ENCODE data around the gene PER3.
"Not testable (repeated sequence)": the region's sequence is repeated elsewhere in the genome, so short reads cannot be mapped to it uniquely, and the experiment has no call there.

PER3 gene

GRCh38 chr1:7780976-7781375 is 3.1 kb upstream of the PER3 start:
- no peak for DNase-seq

GRCh38 chr1:7781501-7781900 is 2.6 kb upstream of the PER3 start:
- no peak for DNase-seq

- no peak for DNase-seq
Measured at GRCh38 chr1:7781923-7782495, 2.1 kb upstream of the PER3 start.

GRCh38 chr1:7783178-7783711 is 846 bp upstream of the PER3 start:
- peak; percentile 65 for DNase-seq

GRCh38 chr1:7784492-7785071 is 491 bp downstream of the PER3 start:
- DNase-seq, result no peak

- DNase-seq, result no peak
Measured at GRCh38 chr1:7785108-7785507, 1.0 kb downstream of the PER3 start.

GRCh38 chr1:7786795-7787194 is 2.7 kb downstream of the PER3 start:
- no peak for DNase-seq

GRCh38 chr1:7789828-7790227 is 5.7 kb downstream of the PER3 start:
- DNase-seq, result no peak

GRCh38 chr1:7791027-7791426 is 6.9 kb downstream of the PER3 start:
- not testable (repeated sequence) for DNase-seq

GRCh38 chr1:7795406-7795805 is 11.3 kb downstream of the PER3 start:
- no peak for DNase-seq

GRCh38 chr1:7805460-7805859 is 21.4 kb downstream of the PER3 start:
- no peak for DNase-seq

- no peak for DNase-seq
Measured at GRCh38 chr1:7808253-7808844, 24.3 kb downstream of the PER3 start.

GRCh38 chr1:7809742-7810141 is 25.7 kb downstream of the PER3 start:
- DNase-seq, result no peak

- no peak for DNase-seq
Measured at GRCh38 chr1:7810395-7810794, 26.3 kb downstream of the PER3 start.

GRCh38 chr1:7811476-7811875 is 27.4 kb downstream of the PER3 start:
- DNase-seq, result no peak

GRCh38 chr1:7813677-7814373 is 29.7 kb downstream of the PER3 start:
- DNase-seq, result no peak

- DNase-seq, result no peak
Measured at GRCh38 chr1:7821282-7821681, 37.2 kb downstream of the PER3 start.

GRCh38 chr1:7824701-7825100 is 40.6 kb downstream of the PER3 start:
- DNase-seq, result no peak

GRCh38 chr1:7826363-7826762 is 42.3 kb downstream of the PER3 start:
- no peak for DNase-seq

- no peak for DNase-seq
Measured at GRCh38 chr1:7827126-7827955, 43.2 kb downstream of the PER3 start.

- no peak for DNase-seq
Measured at GRCh38 chr1:7831458-7831857, 47.4 kb downstream of the PER3 start.

GRCh38 chr1:7833035-7833434 is 48.9 kb downstream of the PER3 start:
- no peak for DNase-seq

- DNase-seq, result no peak
Measured at GRCh38 chr1:7838714-7839113, 54.6 kb downstream of the PER3 start.
